Transverse colon (tissue), 4 donors: ENCODE data around the gene MBP.

Experiments used
- CTCF ChIP-seq, 5 experiments: fragments of 200-600 bp in 3 of 5; fragments of 450-650 bp in 2 of 5; sonication (generic) in 3 of 5; IDR thresholded peaks; 1 replicate in 2 of 5; 2 replicates in 3 of 5; pipeline ENCODE4 v1.5.1; 2016 to 2017; ENCODE audit warnings: antibody characterized with exemption in 5 of 5, inconsistent platforms in 3 of 5, mild to moderate bottlenecking in 2 of 5, moderate library complexity in 1 of 5
- EP300 ChIP-seq: sonication (generic); formaldehyde crosslinking; IDR thresholded peaks from one replicate; pipeline ENCODE4 v1.6.1; 2017; ENCODE audit warnings: antibody characterized with exemption, low read depth
- POLR2A ChIP-seq: fragments of 450-650 bp; IDR thresholded peaks from one replicate; pipeline ENCODE4 v1.6.1; 2016; ENCODE audit warnings: antibody characterized with exemption, mild to moderate bottlenecking, moderate library complexity
- POLR2AphosphoS5 ChIP-seq, 3 donors: sonication (generic); formaldehyde crosslinking; IDR thresholded peaks; one replicate each; pipeline ENCODE4 v1.6.1; 2016; ENCODE audit warnings: antibody characterized with exemption in 3 of 3

DNA sequence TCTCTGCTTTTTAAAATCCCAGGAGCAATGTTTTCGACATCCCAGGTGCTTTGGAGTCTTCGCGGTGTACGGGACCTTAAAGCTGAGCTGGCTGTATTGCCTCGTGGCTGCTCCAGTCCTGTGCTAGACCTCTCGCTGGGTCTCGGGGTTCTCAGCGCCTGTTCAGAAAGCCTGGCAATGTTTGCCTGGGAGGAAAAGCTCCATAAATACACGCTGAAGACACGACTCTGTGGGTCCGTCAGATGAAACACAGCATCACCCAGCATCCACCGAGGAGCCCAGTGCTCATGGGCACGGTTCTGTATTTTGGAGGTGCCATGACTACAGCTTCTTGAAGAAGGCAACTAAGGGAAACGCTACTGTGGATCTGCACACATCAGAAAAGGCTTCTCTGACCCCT is 21.6 kb downstream of the MBP start:
- TF ChIP-seq CTCF (IDR thresholded peaks at IDR 0.05) (no peak), POLR2AphosphoS5 (IDR thresholded peaks at IDR 0.05) (no peak), POLR2A (no peak), EP300 (no peak)
